GM12892 (cell line): ENCODE measurements around the gene GYPC.

Source experiments
- POLR2A ChIP-seq: IDR thresholded peaks from 2 replicates; pipeline ENCODE4 v1.6.1; 2011; ENCODE audit warnings: low read depth, low read length, control low read depth
- POLR2AphosphoS5 ChIP-seq: IDR thresholded peaks from 2 replicates; pipeline ENCODE4 v1.6.1; 2011; ENCODE audit warnings: low read depth, low read length, control low read depth
- TAF1 ChIP-seq: IDR thresholded peaks from 2 replicates; pipeline ENCODE4 v1.6.1; 2011; ENCODE audit warnings: low read depth, mild to moderate bottlenecking, control low read depth, low read length, borderline replicate concordance

- TF ChIP-seq POLR2A = no peak
- no peak for TF ChIP-seq POLR2AphosphoS5
- no peak for TF ChIP-seq TAF1
These were observed 47.4 kb downstream of the GYPC start for GRCh38 chr2:126703311-126703710.
